ENCODE data around the gene STK11. TPM values are rescaled to one million over a fixed set of nuclear protein-coding genes. Genes with fewer than 3 reads are reported as not detected.

The STK11 gene
- total RNA-seq, 2 experiments from 2014 or later, result 76.5 to 78.4 TPM

DNA sequence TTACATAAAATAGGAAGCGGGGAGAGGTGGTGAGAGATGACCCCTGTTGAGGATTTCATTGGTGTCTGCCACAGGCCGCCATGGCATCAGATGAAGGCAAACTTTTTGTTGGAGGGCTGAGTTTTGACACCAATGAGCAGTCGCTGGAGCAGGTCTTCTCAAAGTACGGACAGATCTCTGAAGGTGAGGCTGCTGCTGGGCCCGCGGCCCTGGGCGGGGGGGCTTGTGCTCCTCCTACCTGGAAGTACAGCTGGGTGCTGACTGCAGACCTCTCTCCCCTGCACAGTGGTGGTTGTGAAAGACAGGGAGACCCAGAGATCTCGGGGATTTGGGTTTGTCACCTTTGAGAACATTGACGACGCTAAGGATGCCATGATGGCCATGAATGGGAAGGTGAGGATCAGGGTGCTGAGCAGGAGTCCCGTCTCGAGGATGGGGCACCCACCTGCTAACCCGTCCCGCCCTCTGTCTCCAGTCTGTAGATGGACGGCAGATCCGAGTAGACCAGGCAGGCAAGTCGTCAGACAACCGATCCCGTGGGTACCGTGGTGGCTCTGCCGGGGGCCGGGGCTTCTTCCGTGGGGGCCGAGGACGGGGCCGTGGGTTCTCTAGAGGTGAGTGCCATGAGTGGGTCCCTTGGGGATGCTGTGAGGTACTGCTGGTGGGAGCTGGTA is 65.4 kb downstream of the STK11 start:
- Histone ChIP-seq H3K9me3 (ENCODE audit: low read length) (no peaks in the 10 kb centered on the region), H4K20me1 (ENCODE audit: insufficient read depth, low read length) (peaks cover 3% of the 10 kb centered on the region; the same call in 1 of the 2 replicates), H3K36me3 (ENCODE audit: insufficient read depth, low read length) (peaks cover 57% of the 10 kb centered on the region), H3K79me2 (ENCODE audit: insufficient read depth, low read depth, low read length) (peaks cover 47% of the 10 kb centered on the region), H3K27ac (ENCODE audit: low read depth, low read length, poor library complexity, severe bottlenecking) (peak overlapping the region; percentile 69), H3K4me3 (ENCODE audit: low read depth, low read length, poor library complexity, severe bottlenecking) (peak overlapping the region; percentile 82), H3K9me2 (ENCODE audit: insufficient read depth, low read length) (no peaks in the 10 kb centered on the region), H2AFZ (ENCODE audit: low read length) (no peak overlapping the region), H3K4me2 (ENCODE audit: low read length) (peak overlapping the region; percentile 100), H3K4me1 (ENCODE audit: insufficient read depth, low read length, poor library complexity, severe bottlenecking) (peaks cover 74% of the 10 kb centered on the region)
- peak; percentile 48 for DNase-seq (ENCODE audit: low spot score)
- POLR2A ChIA-PET, result no interaction called here
- CTCF ChIA-PET (ENCODE audit: unreplicated experiment), result no interaction called here
- intact Hi-C loops (cut with micrococcal nuclease; ENCODE audit: unreplicated experiment), result no loop called here
- TF ChIP-seq, protein P1, sequence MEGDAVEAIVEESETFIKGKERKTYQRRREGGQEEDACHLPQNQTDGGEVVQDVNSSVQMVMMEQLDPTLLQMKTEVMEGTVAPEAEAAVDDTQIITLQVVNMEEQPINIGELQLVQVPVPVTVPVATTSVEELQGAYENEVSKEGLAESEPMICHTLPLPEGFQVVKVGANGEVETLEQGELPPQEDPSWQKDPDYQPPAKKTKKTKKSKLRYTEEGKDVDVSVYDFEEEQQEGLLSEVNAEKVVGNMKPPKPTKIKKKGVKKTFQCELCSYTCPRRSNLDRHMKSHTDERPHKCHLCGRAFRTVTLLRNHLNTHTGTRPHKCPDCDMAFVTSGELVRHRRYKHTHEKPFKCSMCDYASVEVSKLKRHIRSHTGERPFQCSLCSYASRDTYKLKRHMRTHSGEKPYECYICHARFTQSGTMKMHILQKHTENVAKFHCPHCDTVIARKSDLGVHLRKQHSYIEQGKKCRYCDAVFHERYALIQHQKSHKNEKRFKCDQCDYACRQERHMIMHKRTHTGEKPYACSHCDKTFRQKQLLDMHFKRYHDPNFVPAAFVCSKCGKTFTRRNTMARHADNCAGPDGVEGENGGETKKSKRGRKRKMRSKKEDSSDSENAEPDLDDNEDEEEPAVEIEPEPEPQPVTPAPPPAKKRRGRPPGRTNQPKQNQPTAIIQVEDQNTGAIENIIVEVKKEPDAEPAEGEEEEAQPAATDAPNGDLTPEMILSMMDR (conservative IDR thresholded peaks at IDR 0.05; ENCODE audit: low read length), result no peak
- no peak for TF ChIP-seq EZH2phosphoT487 (IDR thresholded peaks at IDR 0.05; ENCODE audit: borderline replicate concordance, low read depth, low read length)
- no TSS peak for BruUV-seq (replicated peaks)

DNA sequence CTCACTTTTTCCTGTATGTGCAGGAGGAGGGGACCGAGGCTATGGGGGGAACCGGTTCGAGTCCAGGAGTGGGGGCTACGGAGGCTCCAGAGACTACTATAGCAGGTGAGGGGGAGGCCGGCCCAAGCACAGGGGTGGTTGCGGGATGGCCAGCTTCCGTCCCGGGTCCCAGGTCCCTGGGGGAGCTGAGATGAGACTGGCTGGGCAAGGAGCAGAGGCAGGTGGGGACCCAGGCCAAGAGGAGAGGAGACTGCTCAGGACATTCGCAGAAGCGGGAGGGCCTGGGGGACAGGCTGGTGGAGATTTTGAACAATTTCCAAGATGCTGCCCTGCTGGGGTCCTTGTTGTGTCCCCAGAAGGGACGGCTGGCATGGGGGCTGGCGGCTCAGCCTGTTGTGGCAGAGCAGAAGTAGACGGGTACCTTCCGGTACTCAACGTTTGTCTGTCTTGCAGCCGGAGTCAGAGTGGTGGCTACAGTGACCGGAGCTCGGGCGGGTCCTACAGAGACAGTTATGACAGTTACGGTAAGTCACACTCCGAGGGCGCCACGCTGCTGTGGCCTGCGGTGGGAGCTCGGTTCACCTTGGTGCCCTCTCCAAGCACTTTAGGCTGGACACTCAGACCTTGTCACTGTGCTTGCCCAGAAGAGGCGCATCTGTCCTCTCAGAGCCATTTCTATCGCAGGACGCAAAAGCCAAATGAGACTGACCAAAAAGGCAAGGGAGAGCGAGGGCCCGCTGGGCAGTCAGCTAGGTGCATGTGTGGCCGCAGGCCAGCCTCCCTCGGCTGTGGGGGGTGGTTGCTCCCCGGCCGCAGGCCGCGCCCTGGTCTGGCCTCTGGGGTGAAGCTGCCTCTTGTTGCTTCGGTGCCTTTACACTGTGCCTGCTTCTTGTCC is 66.2 kb downstream of the STK11 start:
- Histone ChIP-seq H3K79me2 (ENCODE audit: insufficient read depth, low read depth, low read length) (peaks cover 54% of the 10 kb centered on the region), H3K4me3 (ENCODE audit: low read depth, low read length, poor library complexity, severe bottlenecking) (peak overlapping the region; percentile 82), H4K20me1 (ENCODE audit: insufficient read depth, low read length) (peaks cover 3% of the 10 kb centered on the region; the same call in 1 of the 2 replicates), H2AFZ (ENCODE audit: low read length) (no peak overlapping the region), H3K9me2 (ENCODE audit: insufficient read depth, low read length) (no peaks in the 10 kb centered on the region), H3K4me1 (ENCODE audit: insufficient read depth, low read length, poor library complexity, severe bottlenecking) (peaks cover 71% of the 10 kb centered on the region), H3K36me3 (ENCODE audit: insufficient read depth, low read length) (peaks cover 63% of the 10 kb centered on the region), H3K4me2 (ENCODE audit: low read length) (peak overlapping the region; percentile 100), H3K27ac (ENCODE audit: low read depth, low read length, poor library complexity, severe bottlenecking) (peak overlapping the region; percentile 69), H3K9me3 (ENCODE audit: low read length) (no peaks in the 10 kb centered on the region)
- ChIA-PET POLR2A (no interaction called here), CTCF (ENCODE audit: unreplicated experiment) (no interaction called here)
- no peak for TF ChIP-seq EZH2phosphoT487 (IDR thresholded peaks at IDR 0.05; ENCODE audit: borderline replicate concordance, low read depth, low read length)
- TF ChIP-seq, protein P1 (conservative IDR thresholded peaks at IDR 0.05; ENCODE audit: low read length), result no peak
- intact Hi-C loops (cut with micrococcal nuclease; ENCODE audit: unreplicated experiment), result no loop called here
- BruUV-seq (replicated peaks), result no TSS peak
- no peak for DNase-seq (ENCODE audit: low spot score)
